Non-pigmented ciliary epithelial cell (primary cell): ENCODE measurements around the gene BATF3.
"Not testable (repeated sequence)": the region's sequence is repeated elsewhere in the genome, so short reads cannot be mapped to it uniquely, and the experiment has no call there.

Experiments used
- DNase-seq: peaks from one replicate; pipeline ENCODE4 v3.0.0-alpha.2; 2010; ENCODE audit warnings: low read depth

BATF3 gene

DNA sequence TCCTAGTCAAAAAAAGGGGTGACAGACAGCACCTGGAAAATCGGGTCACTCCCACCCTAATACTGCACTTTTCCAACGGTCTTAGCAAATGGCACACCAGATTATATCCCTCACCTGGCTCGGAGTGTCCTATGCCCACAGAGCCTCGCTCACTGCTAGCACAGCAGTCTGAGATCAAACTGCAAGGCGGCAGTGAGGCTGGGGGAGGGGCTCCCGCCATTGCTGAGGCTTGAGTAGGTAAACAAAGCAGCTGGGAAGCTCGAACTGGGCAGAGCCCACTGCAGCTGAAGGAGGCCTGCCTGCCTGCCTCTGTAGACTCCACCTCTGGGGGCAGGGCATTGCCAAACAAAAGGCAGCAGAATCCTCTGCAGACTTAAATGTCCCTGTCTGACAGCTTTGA, 41.4 kb downstream of the BATF3 start:
- DNase-seq: not testable (repeated sequence)

DNA sequence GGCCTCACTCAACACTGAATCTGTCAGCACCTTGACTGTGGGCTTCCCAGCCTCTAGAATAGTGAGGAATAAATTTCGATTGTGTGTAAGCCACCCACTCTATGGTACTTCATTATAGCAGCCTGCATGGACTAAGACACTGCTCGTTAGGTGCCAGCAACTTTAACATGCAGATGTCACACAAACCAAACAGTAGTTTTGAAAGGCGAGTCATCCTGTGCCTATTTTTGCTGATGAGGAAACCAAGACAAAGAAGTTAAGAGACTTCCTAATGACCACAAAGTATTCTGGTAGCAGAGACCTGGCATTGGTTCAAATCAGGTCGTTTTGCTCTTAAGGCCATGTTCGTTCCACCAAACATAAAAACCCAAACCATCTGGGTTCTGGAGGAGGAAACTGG, 42.9 kb downstream of the BATF3 start:
- DNase-seq: no peak

DNA sequence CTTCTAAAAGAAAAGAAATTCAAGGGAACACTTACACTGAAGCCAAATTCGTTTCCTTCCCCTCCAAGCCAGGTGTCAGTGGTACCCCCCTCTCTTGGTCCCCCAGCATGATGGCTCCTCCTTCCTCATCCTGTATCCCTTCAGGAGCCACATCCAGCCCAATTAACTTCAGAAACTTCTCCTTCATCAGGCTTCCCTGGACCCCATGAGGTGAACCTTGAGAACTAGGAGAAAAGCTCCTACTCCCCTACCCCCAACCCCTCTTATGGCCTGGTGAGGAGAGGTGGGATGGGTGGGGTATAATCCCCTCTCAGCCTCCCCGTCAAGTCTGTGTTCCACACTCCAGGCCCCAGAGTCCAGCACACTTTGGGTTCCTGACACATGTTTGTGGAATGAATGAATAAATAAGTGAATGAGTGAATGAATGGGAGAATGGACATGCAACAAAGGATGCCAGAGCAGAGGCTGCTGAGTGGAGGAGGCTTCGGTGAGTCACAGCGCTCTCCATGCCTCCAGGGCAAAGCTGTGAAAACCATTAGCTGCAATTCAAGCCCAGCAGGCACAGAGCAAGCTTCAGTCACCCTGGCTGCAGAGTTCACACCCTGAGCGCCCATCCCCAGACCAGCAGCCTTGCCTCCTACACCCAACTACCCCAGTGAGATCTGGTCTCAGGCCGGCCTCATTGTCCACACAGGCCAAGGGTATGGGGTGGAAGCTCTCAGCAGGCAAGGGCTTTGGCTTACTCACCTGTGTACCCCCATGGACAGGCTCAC, 43.8 kb downstream of the BATF3 start:
- DNase-seq: no peak

DNA sequence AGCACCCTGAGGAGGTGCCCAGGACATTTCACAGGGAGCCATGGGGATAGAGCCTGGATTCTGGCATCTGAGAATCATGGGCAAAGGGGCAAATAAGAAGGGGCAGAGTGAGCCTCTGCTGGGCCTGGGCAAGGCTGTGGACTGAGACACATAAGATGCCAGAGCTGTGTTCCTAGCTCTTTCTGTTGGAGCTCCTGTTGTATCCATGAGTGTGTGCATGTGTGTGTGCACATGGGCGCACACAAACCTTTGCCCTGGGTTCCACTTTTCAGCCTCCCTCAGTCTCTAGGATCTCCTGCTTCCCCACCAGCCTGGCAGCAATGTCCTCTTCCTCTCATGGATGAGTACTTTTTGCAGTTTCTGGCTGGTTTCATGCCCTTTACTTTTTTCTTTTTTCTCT, 47.0 kb downstream of the BATF3 start:
- DNase-seq: no peak

DNA sequence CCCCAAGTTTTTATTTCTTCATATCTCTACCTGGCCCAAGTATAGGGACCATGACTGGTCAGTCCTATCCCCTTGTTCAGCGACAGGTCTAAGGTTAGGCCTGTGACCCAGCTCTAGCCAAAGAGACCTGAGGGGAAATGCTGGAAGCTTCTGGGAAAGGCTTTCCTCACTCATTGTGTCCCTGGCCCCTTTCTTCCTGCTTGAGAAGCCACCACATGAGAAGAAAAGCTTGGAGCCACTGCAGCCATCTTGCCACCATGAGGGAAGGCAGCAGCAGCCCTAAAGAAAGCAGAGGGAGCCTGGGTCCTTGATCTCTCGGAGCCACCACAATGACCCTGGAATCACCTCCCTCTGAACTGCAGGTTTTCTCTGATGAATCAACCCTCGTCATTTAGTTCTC, 47.7 kb downstream of the BATF3 start:
- no peak for DNase-seq

DNA sequence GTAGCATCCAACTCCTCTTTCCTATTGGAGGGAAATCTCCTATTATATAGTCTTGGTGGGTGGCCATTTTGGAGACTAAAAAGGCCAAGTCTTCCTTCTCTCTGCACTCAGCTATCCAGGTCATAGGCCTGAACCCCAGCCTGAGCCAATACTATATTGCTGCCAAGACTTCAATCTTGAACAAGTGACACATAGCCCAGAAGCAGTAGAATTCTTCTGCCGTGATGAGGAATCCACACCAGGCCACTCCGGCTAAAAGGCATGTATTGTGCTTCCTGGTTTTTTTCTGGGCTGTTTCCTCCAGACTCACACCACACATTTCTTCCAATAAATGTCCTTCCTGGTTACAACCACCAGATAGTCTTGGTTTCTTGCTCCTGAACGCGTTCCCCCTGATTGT, 48.1 kb downstream of the BATF3 start:
- DNase-seq: no peak

DNA sequence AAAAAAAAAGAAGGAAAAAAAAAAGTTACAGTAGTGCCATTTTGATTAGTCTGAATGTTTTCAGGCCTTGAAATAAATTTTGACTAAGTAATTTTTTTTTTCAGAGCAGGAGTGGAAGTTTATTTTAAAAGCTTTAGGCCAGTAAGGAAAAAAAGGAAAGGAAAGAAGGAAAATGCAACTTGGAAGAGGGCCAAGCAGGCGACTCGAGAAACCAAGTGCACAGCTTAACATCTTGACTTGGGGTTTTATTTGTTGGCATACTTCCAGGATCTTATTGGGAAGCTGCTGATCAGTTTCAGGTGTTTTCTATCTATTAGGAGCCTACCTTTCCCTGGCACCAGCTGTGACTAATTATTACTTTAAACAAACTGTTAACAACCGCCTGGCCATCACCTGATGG, 49.4 kb downstream of the BATF3 start:
- no peak for DNase-seq

DNA sequence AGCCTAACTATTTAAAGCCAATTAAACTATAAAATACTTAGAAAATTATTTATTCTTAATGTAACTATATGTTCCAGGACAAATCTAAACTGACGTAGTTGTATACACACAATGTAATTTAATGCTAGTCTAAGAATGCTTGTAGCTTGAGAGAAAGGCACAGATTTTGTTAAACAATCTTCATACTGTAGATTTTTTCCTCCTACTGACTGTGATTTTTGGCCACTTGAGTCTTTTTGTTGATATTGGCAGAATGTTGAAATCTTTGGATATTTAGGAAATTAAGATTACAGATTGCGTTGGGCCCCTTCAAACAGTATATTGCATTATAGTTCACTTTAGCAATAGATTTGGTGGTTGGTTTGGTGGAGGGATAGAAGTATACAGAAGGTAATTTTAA, 50.6 kb downstream of the BATF3 start:
- DNase-seq: no peak

DNA sequence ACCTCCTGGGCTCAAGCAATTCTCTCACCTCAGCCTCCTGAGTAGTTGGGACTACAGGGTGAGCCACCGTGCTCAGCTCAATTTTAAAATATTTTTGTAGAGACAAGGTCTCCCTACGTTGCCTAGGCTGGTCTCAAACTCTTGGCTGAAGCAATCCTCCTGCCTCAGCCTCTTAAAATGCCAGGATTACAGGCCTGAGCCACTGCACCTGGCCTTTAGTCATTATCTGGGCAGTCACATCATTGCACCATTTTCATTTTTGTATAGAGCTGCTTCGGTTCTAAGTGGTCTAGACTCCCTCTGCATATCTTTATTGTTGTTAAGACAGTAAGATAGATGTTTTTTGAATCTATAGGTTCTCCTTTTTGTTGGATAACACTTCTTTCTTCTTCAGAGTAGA, 51.2 kb downstream of the BATF3 start:
- no peak for DNase-seq

DNA sequence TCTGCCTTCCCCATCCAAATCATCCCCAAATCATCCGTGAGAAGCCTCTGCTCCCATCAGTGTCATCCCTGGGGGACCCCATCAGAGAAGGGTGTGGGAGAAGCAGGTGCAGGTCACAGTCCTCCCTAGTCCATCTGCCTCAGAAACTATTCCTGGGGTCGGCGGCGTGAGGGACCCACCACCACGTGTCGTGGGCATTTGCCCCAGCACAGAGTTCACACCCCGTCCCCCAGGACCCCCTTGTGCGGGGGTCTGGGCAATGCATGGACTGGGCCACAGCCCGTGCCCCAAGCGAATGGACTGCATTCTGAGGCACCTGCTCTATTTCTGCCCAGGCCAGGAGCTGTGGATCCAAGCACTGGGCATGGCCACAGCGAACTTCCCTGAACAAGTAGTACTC, 52.6 kb downstream of the BATF3 start:
- DNase-seq: no peak

DNA sequence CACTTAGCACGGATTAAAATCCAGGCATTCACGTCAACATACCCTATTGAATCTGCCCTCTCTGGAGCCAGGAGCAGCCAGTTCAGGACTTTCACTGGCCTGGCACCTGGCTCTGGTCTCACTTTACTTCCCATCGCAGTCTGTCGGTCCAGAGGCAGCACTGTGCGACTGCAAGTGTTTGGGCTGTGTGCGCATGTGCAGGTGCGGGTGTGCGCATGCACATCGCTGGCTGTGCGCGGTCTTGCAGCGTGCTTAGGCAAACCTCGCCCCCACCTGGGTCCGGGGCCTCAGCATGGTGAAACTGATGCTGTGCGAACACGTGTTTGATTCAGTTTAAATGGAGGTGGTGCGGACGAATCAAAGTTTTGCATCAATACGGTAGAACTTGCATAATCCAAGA, 53.1 kb downstream of the BATF3 start:
- no peak for DNase-seq

DNA sequence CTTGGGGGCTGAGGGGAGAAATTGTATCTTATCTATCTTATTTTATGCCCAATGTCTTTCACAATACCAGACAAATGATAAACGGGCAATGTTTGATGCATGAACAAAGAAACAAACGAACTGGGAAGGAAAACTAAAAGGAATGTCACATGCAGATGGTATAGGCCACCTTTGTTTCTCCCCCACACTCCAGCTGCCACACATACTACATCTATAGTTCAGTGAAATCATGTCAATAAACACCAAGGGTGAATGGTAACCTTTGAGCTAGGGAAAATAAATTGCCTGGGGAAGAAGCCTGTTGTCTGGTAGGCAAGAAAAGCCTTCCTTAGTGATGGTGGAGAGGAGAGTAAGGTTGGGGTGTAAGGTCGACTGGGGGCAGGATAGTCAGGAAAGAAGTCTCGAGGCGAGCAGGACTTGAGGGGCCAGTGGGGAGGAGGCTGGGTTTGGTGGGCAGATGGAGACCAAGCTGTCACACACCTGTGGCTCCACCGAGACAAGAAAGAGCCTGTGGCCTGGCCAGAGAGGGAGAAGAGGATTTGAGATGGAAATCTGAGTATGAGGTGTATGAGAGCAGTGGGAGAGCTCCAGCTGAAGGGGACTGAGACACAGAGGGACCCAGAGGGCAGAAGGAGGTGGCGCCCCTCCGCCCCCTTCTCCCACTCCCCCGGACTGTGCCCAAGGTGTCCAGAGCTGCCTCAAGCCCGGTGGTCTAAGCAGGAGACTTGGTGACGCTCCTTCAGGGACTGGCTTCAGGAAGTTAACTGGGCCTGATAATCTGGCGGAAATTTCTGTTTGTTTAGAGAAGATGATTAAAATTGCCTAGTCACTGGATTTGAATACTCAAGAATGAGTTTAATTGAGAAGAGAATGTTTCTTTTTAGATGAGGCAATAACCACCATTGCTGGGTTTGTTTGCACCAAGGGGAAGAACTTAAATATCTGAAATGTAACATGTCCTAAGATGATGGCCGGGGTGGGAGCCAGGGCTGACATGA, 53.8 kb downstream of the BATF3 start:
- no peak for DNase-seq

DNA sequence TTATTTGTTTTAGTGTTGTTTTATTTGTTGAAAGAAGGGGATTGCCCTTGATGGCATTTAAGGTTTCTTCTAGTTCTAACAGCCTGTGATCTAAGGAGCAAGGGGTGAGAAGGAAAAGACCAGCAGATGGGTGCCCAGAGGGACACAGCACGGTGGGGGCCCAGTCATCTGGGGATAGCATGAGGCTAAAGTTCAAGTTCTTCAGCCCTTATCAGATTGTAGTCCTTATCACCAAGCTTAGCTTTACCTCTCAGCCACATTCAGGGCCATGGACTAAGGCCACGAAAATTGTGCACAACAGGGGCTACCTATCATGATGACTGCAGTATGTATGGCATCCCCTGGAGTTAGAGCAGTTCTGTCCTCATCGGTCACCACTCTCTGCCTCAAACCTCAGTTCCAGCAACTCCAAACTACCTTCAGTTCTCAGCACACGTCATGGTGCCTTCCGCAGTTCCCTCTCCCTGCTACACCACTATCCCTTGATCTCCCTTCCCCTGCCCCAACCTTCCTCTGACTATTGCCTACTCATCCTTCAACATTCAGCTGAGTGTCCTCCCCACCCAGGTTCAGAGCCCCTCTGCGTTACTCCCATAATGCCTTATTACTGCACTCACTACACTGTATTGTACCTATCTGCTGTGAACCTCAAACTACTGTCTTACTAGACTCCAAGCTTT, 54.6 kb downstream of the BATF3 start:
- no peak for DNase-seq

DNA sequence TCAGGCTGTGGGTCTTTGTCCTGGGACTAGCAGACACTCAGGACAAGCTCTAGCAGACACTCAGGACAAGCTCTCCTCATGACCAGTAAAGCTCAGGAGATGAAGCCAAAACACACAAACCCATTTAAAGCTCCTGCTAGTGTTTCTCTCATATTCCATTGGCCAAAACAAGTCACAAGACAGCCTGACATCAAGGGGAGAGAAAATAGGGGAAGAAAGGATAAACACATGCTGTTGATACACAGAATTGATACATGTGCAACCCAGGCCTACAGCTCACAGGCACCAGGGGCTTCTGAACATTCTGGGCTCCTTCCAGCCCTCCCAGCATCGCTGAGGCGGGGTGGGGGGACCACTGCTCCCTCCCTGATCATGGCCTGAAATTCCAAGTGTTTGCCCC, 55.8 kb downstream of the BATF3 start:
- no peak for DNase-seq

DNA sequence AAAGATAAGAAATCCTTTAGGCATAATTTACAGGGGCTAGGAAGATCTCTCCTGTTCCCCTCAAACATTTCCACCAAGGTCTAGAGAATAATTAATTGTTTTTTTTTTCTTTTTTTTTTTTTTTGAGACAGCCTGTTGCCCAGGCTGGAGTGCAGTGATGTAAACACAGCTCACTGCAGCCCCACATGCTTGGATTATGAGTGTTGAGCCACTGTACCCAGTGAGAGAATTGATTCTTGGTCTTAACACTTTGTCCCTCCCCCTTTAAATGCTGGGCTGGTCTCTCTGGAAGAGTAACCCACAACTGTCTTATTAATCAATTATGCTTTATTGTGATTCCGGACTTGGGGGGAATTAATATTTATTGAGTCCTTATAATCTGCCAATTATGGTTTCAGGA, 57.7 kb downstream of the BATF3 start:
- DNase-seq: no peak

DNA sequence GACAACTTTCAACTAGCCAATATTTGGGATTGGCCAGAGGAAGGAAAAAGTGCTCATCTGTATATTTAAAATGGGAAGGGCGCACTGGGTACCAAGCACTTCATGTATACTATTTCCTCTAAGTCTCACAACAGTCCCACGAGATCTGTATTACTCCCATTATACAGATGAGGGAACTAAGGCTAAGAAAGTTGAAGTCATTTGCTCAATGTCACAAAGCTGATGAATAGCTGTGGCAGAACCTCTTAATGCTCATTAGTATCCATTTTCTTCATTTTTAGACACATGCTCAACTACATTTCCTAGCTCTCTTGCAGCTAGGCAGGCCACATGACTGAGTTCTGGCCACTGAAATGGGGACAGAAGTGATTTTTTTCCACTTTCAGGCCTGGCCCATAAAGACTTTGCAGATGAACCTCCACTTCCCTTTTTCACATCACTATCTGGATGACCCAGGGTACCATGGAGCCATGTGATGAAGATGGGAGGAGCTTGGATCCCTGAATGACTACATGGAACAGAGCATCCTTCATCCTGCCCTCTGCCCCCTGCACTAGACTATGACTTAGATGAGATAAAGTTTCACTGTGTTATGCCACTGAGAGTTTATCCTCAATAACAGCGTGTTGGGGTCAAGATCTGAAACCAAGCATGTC, 59.3 kb downstream of the BATF3 start:
- no peak for DNase-seq

DNA sequence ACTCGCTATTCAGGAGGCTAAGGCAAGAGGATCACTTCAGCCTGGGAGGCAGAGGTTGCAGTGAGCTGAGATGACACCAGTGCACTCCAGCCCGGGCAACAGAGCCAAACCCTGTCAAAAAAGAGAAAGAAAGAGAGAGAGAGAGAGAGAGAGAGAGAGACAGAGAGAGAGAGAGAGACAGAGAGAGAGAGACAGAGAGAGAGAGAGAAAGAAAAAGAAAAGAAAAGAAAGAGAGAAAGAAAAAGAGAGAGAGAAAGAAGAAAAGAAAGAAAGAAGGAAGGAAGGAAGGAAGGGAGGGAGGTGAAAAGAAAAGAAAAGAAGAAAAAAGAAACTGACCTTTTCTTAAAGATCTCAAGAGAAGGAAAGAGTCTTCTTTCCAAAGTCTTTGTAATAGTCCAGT, 60.1 kb downstream of the BATF3 start:
- DNase-seq: not testable (repeated sequence)

DNA sequence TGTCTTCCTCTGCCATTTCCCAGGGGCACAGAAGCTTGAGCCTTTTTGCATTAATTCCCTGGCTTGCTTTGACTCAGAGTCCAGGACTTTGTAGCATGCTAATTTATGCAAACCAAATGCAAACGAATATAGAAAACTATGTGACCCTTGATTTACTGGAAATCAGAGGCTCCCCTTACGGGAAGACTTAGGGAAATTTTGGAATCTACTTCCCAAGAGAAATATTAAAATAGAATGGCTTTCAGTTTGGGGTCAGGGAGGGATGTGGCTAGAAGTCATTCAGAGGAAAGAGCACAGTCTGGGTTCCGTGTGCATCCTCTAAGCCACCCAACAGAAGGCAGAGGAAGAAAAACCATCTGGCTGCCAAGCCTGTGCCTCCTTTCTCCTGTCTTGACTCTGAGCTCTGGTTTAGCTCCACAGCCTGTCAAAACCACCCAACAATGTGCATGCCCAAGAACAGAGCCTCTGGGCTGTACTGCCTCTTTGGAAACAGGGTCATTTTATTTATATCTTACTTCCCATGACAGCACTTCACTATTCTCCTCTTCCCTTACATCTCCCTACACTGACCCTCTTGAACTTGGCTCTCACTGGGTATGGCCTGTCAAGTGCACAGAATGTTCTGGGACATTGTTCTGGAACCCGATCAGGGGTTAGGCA, 61.0 kb downstream of the BATF3 start:
- DNase-seq: no peak

DNA sequence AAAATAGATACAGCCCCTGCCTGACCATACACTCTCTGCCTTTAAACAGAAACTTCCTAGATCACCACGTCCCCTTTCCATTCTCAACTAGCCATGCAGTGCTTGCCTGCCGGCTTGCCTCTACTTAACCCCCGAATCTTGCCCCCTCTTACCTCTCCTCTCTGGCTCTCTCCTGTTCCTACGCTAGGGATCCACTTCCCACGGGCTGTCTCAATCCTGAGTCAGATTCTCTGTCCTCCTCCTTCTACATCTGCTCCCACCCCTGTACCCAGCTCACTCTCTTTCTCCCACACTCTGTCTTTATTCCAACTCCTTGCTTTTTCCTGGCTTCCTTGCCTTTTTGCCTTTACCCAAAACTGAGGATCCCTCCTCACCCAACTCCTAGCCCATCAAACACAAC, 61.7 kb downstream of the BATF3 start:
- DNase-seq: no peak
